BLaER1 treated with 17β-estradiol and CSF1 and Interleukin-3, amounts not matched to agents 10 nM and 100 nM (cell line): ENCODE results near the gene DNAJC12.
"Not testable (repeated sequence)": the region's sequence is repeated elsewhere in the genome, so short reads cannot be mapped to it uniquely, and the experiment has no call there.

ENCODE experiments used
- H3K27ac ChIP-seq, 11 experiments: shearing (Covaris generic); formaldehyde crosslinking; 2 replicates each; pipeline ENCODE4 v1.8.1; 2022
- H3K27me3 ChIP-seq, 11 experiments: shearing (Covaris generic); formaldehyde crosslinking; 2 replicates each; pipeline ENCODE4 v1.8.1; 2022
- H3K36me3 ChIP-seq, 11 experiments: shearing (Covaris generic); formaldehyde crosslinking; 2 replicates each; pipeline ENCODE4 v1.8.1; 2022
- H3K4me1 ChIP-seq, 10 experiments: shearing (Covaris generic); formaldehyde crosslinking; 2 replicates each; pipeline ENCODE4 v1.8.1; 2022
- H3K4me2 ChIP-seq, 11 experiments: shearing (Covaris generic); formaldehyde crosslinking; 2 replicates each; pipeline ENCODE4 v1.8.1; 2022
- H3K4me3 ChIP-seq, 10 experiments: shearing (Covaris generic); formaldehyde crosslinking; 2 replicates each; pipeline ENCODE4 v1.8.1; 2022
- H3K9ac ChIP-seq, 11 experiments: shearing (Covaris generic); formaldehyde crosslinking; 2 replicates each; pipeline ENCODE4 v1.8.1; 2022
- H3K9me3 ChIP-seq, 11 experiments: shearing (Covaris generic); formaldehyde crosslinking; replicated peaks in 1 of 11; 2 replicates each; pipeline ENCODE4 v1.8.1; 2022
- H4K20me1 ChIP-seq, 11 experiments: shearing (Covaris generic); formaldehyde crosslinking; 2 replicates each; pipeline ENCODE4 v1.8.1; 2022
- Cebpa-rat ChIP-seq, 11 experiments: shearing (Covaris generic); IDR thresholded peaks; 2 replicates each; pipeline ENCODE4 v1.8.1; 2022

DNAJC12 gene

DNA sequence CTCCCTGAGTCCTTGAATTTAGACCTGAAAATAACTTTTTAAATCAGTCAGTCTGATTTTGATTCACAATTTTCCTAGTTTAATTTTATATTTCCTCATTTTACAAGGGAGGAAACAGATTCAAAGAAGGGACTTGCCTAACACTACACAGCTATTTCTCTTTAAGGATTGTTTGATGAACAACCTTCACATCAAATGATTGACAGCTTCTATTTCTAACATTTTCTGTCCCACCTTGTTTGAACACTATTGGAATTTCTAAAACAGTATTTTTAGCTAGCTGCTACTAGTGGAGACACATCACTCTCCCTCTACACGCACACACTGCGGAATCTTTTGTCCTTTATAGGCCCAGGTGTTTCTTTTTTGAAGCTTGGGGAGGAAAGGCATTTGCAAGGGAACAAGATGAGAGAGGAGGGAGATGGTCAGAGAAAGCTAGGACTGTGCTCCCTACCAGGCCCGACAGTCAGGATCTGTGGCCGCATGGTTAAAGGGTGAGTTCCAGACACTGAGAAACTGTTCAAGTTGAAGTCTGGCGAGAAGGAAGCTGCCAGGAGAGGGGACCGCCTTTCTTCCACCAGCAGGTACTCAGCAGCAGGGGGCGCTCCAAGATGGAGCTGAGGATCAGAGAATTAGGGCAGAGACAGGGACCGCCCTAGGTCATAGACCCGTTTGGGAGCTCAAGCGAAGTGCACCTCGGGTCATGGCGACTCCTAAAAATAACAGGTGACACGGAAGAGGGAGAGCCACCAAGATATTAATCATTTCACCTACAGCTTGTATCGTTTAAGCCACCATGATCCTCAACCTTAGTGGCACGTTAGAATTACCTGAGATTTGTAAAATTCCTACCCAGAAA, 49.7 kb downstream of the DNAJC12 start:
- no peak for TF ChIP-seq Cebpa-rat (IDR thresholded peaks at IDR 0.05)
- H4K20me1 ChIP-seq = no peaks in the 10 kb centered on the region
- no peaks in the 10 kb centered on the region for H3K36me3 ChIP-seq
- no peak overlapping the region for H3K9ac ChIP-seq
- no peak overlapping the region for H3K4me2 ChIP-seq
- no peak overlapping the region for H3K27ac ChIP-seq
- H3K27me3 ChIP-seq = no peaks in the 10 kb centered on the region
- H3K9me3 ChIP-seq = no peaks in the 10 kb centered on the region
- no peak overlapping the region for H3K4me3 ChIP-seq
- peaks cover 16 to 37% (median 27%) of the 10 kb centered on the region in 10 experiments for H3K4me1 ChIP-seq

GRCh38 chr10:67785098-67785497, 52.9 kb downstream of the DNAJC12 start:
- peaks cover 8 to 23% (median 15%) of the 10 kb centered on the region in 10 experiments; a peak in 18 of 20 replicates for H3K4me1 ChIP-seq
- no peak for TF ChIP-seq Cebpa-rat (IDR thresholded peaks at IDR 0.05)

DNA sequence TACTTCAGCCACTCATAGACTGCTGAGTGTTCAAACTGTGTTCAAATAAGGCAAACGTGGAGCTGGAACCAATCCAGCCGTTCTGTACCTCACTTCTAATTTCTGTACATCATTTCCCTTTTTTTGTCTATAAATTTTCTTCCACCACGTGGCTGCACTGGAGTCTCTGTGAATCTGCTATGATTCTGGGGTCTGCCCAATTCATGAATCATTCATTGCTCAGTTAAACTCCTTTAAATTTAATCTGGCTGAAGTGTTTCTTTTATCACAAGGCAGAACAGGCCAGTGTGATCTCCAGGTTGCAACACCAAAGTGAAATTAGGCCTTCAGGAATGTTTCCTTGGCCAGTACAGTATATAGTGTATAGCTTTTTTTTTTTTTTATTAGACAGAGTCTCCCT, 53.5 kb downstream of the DNAJC12 start:
- TF ChIP-seq Cebpa-rat (IDR thresholded peaks at IDR 0.05) = no peak
- Histone ChIP-seq H4K20me1 (no peaks in the 10 kb centered on the region), H3K9me3 (no peaks in the 10 kb centered on the region), H3K36me3 (no peaks in the 10 kb centered on the region), H3K4me3 (no peak overlapping the region), H3K4me1 (peaks cover 8 to 23% (median 15%) of the 10 kb centered on the region in 10 experiments; a peak in 18 of 20 replicates), H3K9ac (peak overlapping the region in 1 of 11 experiments; percentile 18; a peak in 1 of 22 replicates), H3K4me2 (peak overlapping the region in 10 of 11 experiments; percentile 31 to 73 (median 52); a peak in 15 of 22 replicates), H3K27ac (peak overlapping the region in 3 of 11 experiments; percentile 48 to 66 (median 61); a peak in 6 of 22 replicates), H3K27me3 (no peaks in the 10 kb centered on the region)

More at GRCh38 chr10:67785098-67785497, 52.9 kb downstream of the DNAJC12 start:
- Histone ChIP-seq H3K9ac (no peak overlapping the region), H3K4me3 (no peak overlapping the region), H3K27ac (peak overlapping the region in 3 of 11 experiments; percentile 48 to 66 (median 61); a peak in 4 of 22 replicates), H3K4me2 (peak overlapping the region in 4 of 11 experiments; percentile 61 to 73 (median 68); a peak in 7 of 22 replicates), H4K20me1 (no peaks in the 10 kb centered on the region), H3K36me3 (no peaks in the 10 kb centered on the region), H3K27me3 (no peaks in the 10 kb centered on the region), H3K9me3 (no peaks in the 10 kb centered on the region)

- H3K4me3 ChIP-seq = no peak overlapping the region
- peak overlapping the region in 2 of 11 experiments; percentile 18 to 36; a peak in 4 of 22 replicates for H3K9ac ChIP-seq
Observed at GRCh38 chr10:67783606-67784294, 54.2 kb downstream of the DNAJC12 start.

DNA sequence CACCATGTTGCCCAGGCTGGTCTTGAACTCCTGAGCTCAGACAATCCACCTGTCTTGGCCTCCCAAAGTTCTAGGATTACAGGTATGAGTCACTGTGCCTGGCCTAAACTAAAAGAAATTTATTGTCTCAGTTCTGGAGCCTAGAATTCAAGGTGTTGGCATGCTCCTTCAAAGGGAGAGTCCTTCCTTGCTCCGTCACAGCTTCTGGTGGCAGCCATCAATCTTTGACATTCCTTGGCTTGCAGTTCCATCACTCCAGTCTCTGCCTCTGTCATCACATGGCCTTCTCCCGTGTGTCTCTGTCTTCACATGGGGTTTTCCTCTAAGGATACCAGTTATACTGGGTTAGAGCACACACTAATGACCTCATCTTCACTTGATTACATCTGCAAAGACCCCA, 55.5 kb downstream of the DNAJC12 start:
- Histone ChIP-seq H3K4me1 (peaks cover 8 to 23% (median 15%) of the 10 kb centered on the region in 10 experiments; a peak in 18 of 20 replicates), H3K4me3 (no peak overlapping the region), H3K9me3 (no peaks in the 10 kb centered on the region), H3K9ac (no peak overlapping the region), H3K4me2 (no peak overlapping the region), H3K36me3 (no peaks in the 10 kb centered on the region), H4K20me1 (no peaks in the 10 kb centered on the region), H3K27me3 (no peaks in the 10 kb centered on the region), H3K27ac (no peak overlapping the region)
- TF ChIP-seq Cebpa-rat (IDR thresholded peaks at IDR 0.05) = no peak

More at GRCh38 chr10:67783606-67784294, 54.2 kb downstream of the DNAJC12 start:
- Histone ChIP-seq H3K27ac (peak overlapping the region in 8 of 11 experiments; percentile 7 to 66 (median 38); a peak in 14 of 22 replicates), H3K9me3 (no peaks in the 10 kb centered on the region), H3K4me2 (peak overlapping the region; percentile 31 to 73 (median 53); a peak in 20 of 22 replicates), H4K20me1 (no peaks in the 10 kb centered on the region), H3K36me3 (no peaks in the 10 kb centered on the region), H3K4me1 (peaks cover 8 to 23% (median 15%) of the 10 kb centered on the region in 10 experiments; a peak in 18 of 20 replicates), H3K27me3 (no peaks in the 10 kb centered on the region)
- no peak for TF ChIP-seq Cebpa-rat (IDR thresholded peaks at IDR 0.05)

DNA sequence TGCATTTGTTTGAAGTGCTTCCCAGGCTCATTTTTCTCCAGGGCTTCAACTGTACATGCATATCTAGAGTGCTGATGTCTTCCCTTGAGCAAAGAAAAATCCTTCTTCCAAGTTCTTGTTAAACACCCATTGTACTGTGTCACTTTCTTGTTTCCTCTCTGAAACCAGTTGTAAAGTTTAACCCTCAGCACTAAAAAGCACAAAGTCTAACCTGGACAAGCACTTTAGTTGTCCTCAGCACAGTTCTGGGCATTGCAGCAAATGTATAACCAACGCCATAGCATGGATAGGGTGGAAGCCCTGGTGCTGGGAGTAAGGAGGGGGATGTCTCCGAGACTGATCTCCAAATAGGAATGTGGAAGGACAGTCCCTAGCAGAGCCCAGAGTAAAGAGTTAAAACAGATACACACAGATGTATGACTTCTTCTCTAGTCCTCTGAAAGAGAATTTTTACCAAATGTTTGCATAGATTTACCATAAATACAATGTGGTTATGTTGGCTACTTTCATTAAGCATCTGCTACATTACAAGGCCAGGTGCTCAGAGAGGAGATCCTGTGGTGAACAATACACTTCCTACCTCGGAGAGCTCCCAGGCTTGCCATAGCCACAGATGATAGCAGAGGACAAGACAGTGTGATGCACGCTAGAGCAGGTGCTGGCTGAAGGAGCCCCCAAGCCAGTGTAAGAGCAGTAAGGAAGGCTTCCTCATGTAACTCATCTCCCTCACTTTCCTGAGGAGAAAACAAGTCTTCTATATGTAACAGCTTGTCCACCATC, 57.0 kb downstream of the DNAJC12 start:
- no peak for TF ChIP-seq Cebpa-rat (IDR thresholded peaks at IDR 0.05)
- Histone ChIP-seq H3K36me3 (no peaks in the 10 kb centered on the region), H3K9me3 (no peaks in the 10 kb centered on the region), H3K27me3 (no peaks in the 10 kb centered on the region), H3K4me2 (no peak overlapping the region), H3K4me1 (peaks cover 8 to 23% (median 15%) of the 10 kb centered on the region in 10 experiments; a peak in 18 of 20 replicates), H4K20me1 (no peaks in the 10 kb centered on the region), H3K4me3 (no peak overlapping the region), H3K27ac (peak overlapping the region in 1 of 11 experiments; percentile 5; a peak in 1 of 22 replicates), H3K9ac (no peak overlapping the region)

GRCh38 chr10:67780204-67780621, 57.8 kb downstream of the DNAJC12 start:
- peaks cover 8 to 21% (median 15%) of the 10 kb centered on the region in 10 experiments; a peak in 18 of 20 replicates for H3K4me1 ChIP-seq
- H3K4me3 ChIP-seq, H3K9me3 ChIP-seq, H4K20me1 ChIP-seq, H3K36me3 ChIP-seq, H3K9ac ChIP-seq, H3K4me2 ChIP-seq, H3K27me3 ChIP-seq: not testable (repeated sequence)
- 0 out of 22 replicates have a peak overlapping the region, but pooled peaks of 1 of the 11 experiments have one; percentile 5 for H3K27ac ChIP-seq
- peak in 2 of 11 experiments; percentile 35 to 63; a peak in 3 of 22 replicates for TF ChIP-seq Cebpa-rat (IDR thresholded peaks at IDR 0.05)

DNA sequence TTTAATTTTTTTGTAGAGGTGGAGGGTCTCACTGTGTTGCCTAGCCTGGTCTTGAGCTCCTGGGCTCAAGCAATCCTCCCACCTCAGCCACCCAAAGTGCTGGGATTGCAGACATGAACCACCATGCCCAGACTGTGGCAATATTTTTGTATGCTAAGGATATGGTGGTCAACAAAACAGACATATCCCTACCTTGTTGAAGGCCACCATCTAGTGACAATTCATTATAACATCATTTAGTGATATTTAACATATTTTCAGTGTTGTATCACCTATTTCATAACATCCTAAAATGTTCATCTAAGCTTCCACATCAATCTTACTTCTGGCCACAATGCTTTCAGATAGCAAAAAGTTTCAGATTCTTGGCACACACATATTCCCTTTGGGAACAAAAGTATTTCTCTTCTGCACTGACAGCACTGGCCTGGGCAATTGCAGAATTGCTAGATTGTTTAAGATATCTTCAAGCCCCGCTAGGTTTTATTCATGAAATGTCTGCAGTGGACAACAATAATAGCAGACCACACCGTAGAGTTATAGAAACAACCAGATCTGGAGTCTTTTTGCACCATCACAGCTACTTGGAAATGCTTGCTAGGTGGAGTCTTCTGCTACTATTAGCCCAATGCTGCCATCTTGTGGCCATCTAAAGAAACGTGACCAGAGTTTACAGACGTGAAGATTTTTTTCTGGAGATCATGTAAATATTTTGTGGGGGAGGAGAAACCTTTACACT, 58.4 kb downstream of the DNAJC12 start:
- no peak overlapping the region for H3K4me3 ChIP-seq
- no peak overlapping the region for H3K4me2 ChIP-seq
- no peak overlapping the region for H3K27ac ChIP-seq
- no peak for TF ChIP-seq Cebpa-rat (IDR thresholded peaks at IDR 0.05)
- no peaks in the 10 kb centered on the region for H3K27me3 ChIP-seq
- no peaks in the 10 kb centered on the region for H3K9me3 ChIP-seq
- no peak overlapping the region for H3K9ac ChIP-seq
- no peaks in the 10 kb centered on the region for H4K20me1 ChIP-seq
- H3K4me1 ChIP-seq = peaks cover 8 to 15% (median 14%) of the 10 kb centered on the region in 10 experiments; a peak in 18 of 20 replicates
- no peaks in the 10 kb centered on the region for H3K36me3 ChIP-seq
